GM10266 (cell line): ENCODE measurements around the gene ARHGAP22.

Source experiments
- DNase-seq: peaks from one replicate; pipeline ENCODE4 v3.0.0; 2012; ENCODE audit errors: extremely low spot score
- CTCF ChIP-seq: IDR thresholded peaks from 2 replicates; pipeline ENCODE4 v1.5.1; 2012; ENCODE audit warnings: mild to moderate bottlenecking, low read depth; ENCODE audit not compliant: control insufficient read depth, insufficient read depth; ENCODE audit errors: missing control alignments

The ARHGAP22 gene

GRCh38 chr10:48400850-48401220 is 204.0 kb downstream of the ARHGAP22 start:
- no peak for DNase-seq
- no peak for TF ChIP-seq CTCF

GRCh38 chr10:48400129-48400849 is 204.6 kb downstream of the ARHGAP22 start:
- no peak for DNase-seq
- TF ChIP-seq CTCF = no peak

GRCh38 chr10:48399551-48399950 is 205.3 kb downstream of the ARHGAP22 start:
- DNase-seq = no peak
- no peak for TF ChIP-seq CTCF

- DNase-seq = no peak
- TF ChIP-seq CTCF = no peak
Measured at GRCh38 chr10:48399056-48399541, 205.8 kb downstream of the ARHGAP22 start.

GRCh38 chr10:48398261-48398660 is 206.6 kb downstream of the ARHGAP22 start:
- DNase-seq = no peak
- TF ChIP-seq CTCF = no peak
